C4-2B (cell line): Measurements from ENCODE around the gene MRGPRF.

Source experiments
- ZFX ChIP-seq: fragments of 450-650 bp; IDR thresholded peaks from 2 replicates; pipeline ENCODE4 v1.6.1; 2017
- TF ChIP-seq, protein P1 (sequence below): fragments of 450-650 bp; conservative IDR thresholded peaks from 2 replicates; pipeline ENCODE4 v1.5.1; 2017; ENCODE audit warnings: mild to moderate bottlenecking

DNA sequence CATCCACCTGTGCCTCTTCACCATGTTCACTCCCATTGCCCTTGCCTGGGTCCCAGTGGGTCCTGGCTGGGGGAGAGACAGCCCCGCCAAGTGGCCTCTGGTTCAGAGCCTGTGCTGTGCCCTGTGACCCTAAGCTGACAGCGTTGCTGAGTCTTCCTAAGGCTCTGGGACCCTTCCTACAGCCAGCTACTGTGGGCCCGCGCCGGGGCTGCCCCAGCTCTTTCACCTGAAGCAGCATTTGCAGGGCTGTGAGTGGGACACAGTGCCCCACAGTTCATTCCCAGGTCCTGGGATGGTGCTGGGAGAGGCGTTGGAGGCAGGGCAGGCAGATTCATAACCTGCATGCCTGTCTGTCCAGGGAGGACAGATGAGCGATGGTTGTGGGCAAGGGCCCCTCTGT is 46.4 kb upstream of the MRGPRF start:
- TF ChIP-seq, protein P1, sequence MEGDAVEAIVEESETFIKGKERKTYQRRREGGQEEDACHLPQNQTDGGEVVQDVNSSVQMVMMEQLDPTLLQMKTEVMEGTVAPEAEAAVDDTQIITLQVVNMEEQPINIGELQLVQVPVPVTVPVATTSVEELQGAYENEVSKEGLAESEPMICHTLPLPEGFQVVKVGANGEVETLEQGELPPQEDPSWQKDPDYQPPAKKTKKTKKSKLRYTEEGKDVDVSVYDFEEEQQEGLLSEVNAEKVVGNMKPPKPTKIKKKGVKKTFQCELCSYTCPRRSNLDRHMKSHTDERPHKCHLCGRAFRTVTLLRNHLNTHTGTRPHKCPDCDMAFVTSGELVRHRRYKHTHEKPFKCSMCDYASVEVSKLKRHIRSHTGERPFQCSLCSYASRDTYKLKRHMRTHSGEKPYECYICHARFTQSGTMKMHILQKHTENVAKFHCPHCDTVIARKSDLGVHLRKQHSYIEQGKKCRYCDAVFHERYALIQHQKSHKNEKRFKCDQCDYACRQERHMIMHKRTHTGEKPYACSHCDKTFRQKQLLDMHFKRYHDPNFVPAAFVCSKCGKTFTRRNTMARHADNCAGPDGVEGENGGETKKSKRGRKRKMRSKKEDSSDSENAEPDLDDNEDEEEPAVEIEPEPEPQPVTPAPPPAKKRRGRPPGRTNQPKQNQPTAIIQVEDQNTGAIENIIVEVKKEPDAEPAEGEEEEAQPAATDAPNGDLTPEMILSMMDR = no peak
- TF ChIP-seq ZFX = no peak
